K562 (cell line): ENCODE data around the gene SHISA5. TPM values are rescaled to one million over a fixed set of nuclear protein-coding genes. Genes with fewer than 3 reads are reported as not detected.

ENCODE experiments used
- CBX1 ChIP-seq: sonication (generic); IDR thresholded peaks from 2 replicates; pipeline ENCODE4 v1.6.1; 2016; ENCODE audit warnings: antibody characterized with exemption, low read depth, mild to moderate bottlenecking
- EP400 ChIP-seq: fragments of 450-650 bp; IDR thresholded peaks from 2 replicates; pipeline ENCODE4 v1.6.1; 2017; ENCODE audit warnings: antibody characterized with exemption, mild to moderate bottlenecking, moderate library complexity
- FOXP1 ChIP-seq: sonication (generic); formaldehyde crosslinking; IDR thresholded peaks from 2 replicates; pipeline ENCODE4 v1.8.0; 2022; ENCODE audit warnings: mild to moderate bottlenecking, missing genetic modification reagents
- GABPB1 ChIP-seq: sonication (generic); formaldehyde crosslinking; IDR thresholded peaks from 2 replicates; pipeline ENCODE4 v1.8.0; 2022; ENCODE audit warnings: mild to moderate bottlenecking, missing genetic modification reagents
- JUND ChIP-seq, 2 experiments: IDR thresholded peaks; 2 replicates in 1 of 2; 3 replicates in 1 of 2; pipeline ENCODE4 v1.6.1; 2011; ENCODE audit warnings: borderline replicate concordance in 2 of 2, low read depth in 2 of 2, low read length in 2 of 2, improper control_type of control experiment in 1 of 2, missing biosample characterization in 1 of 2, missing genetic modification characterization in 1 of 2, missing genetic modification reagents in 1 of 2
- MAZ ChIP-seq, 2 experiments: fragments of 450-650 bp in 1 of 2; sonication (generic) in 1 of 2; formaldehyde crosslinking; IDR thresholded peaks in 1 of 2; conservative IDR thresholded peaks in 1 of 2; 2 replicates each; pipeline versions ENCODE4 v1.4.0 to v1.5.0; 2020; ENCODE audit warnings: mild to moderate bottlenecking in 1 of 2, missing genetic modification reagents in 1 of 2
- MTA1 ChIP-seq: fragments of 450-650 bp; IDR thresholded peaks from 2 replicates; pipeline ENCODE4 v1.6.1; 2017; ENCODE audit warnings: borderline replicate concordance
- NCOA4 ChIP-seq: fragments of 450-650 bp; IDR thresholded peaks from 2 replicates; pipeline ENCODE4 v1.6.1; 2018; ENCODE audit warnings: mild to moderate bottlenecking; ENCODE audit not compliant: partially characterized antibody
- NR2C2 ChIP-seq, 2 experiments: fragments of 200-800 bp in 1 of 2; sonication (Bioruptor generic) in 1 of 2; sonication (generic) in 1 of 2; formaldehyde crosslinking in 1 of 2; IDR thresholded peaks; 2 replicates each; pipeline versions ENCODE4 v1.6.1 to v1.8.0; 2016 to 2022; ENCODE audit warnings: mild to moderate bottlenecking in 1 of 2, missing compliant biosample characterization in 1 of 2, missing genetic modification characterization in 1 of 2, missing genetic modification reagents in 1 of 2
- POLR2AphosphoS5 ChIP-seq: IDR thresholded peaks from 2 replicates; pipeline ENCODE4 v1.6.1; 2011; ENCODE audit warnings: mild to moderate bottlenecking, low read depth, low read length, moderate library complexity; ENCODE audit not compliant: control insufficient read depth, insufficient read depth
- POLR2G ChIP-seq: fragments of 200-400 bp; formaldehyde crosslinking; IDR thresholded peaks from 2 replicates; pipeline ENCODE4 v1.6.1; 2017; ENCODE audit warnings: low read depth, mild to moderate bottlenecking, antibody characterized with exemption, low read length, moderate library complexity
- RCOR1 ChIP-seq, 2 experiments: IDR thresholded peaks; 2 replicates each; pipeline ENCODE4 v1.6.1; 2012; ENCODE audit warnings: low read depth in 2 of 2, low read length in 2 of 2, borderline replicate concordance in 1 of 2, improper control_type of control experiment in 1 of 2
- SIN3A ChIP-seq, 2 experiments: fragments of 150-350 bp in 1 of 2; IDR thresholded peaks; 2 replicates each; pipeline ENCODE4 v1.6.1; 2011 to 2016; ENCODE audit warnings: borderline replicate concordance in 2 of 2, low read depth in 2 of 2, low read length in 2 of 2, mild to moderate bottlenecking in 2 of 2, moderate library complexity in 2 of 2; ENCODE audit not compliant: control insufficient read depth in 1 of 2
- SOX6 ChIP-seq: fragments of 450-650 bp; IDR thresholded peaks from 2 replicates; pipeline ENCODE4 v1.6.1; 2014; ENCODE audit warnings: mild to moderate bottlenecking
- STAT5B ChIP-seq: fragments of 250-450 bp; sonication (Bioruptor Pico); IDR thresholded peaks from 2 replicates; pipeline ENCODE4 v1.8.0; 2021; ENCODE audit warnings: mild to moderate bottlenecking, inconsistent platforms
- TBP ChIP-seq: optimal IDR thresholded peaks from 2 replicates; pipeline ENCODE3; 2011; ENCODE audit warnings: low read depth, low read length, improper control_type of control experiment
- ZBTB17 ChIP-seq: fragments of 450-650 bp; formaldehyde crosslinking; IDR thresholded peaks from 2 replicates; pipeline ENCODE4 v1.4.0; 2020; ENCODE audit warnings: mild to moderate bottlenecking
- ZNF766 ChIP-seq: fragments of 200-800 bp; sonication (Bioruptor generic); conservative IDR thresholded peaks from 2 replicates; pipeline ENCODE4 v1.6.1; 2016; ENCODE audit warnings: missing genetic modification characterization, missing compliant biosample characterization
- polyA plus RNA-seq, 8 experiments: library from polyadenylated mRNA; depleted of rRNA in 4 of 8; stranded (reverse) in 5 of 8; unstranded in 3 of 8; fragments of >200 nt; fragmentation: Nextera tagmentation in 2 of 8; fragmentation: Illumina TruSeq in 1 of 8; extraction: Ambion mirVana in 2 of 8; extraction: Trizol in 1 of 8; gene quantifications; 2 replicates each; pipeline versions ENCODE4 v1.2.1 to v1.2.3, GENCODE V29; 2011 to 2014; ENCODE audit warnings: inconsistent platforms in 1 of 8, missing spikeins in 1 of 8
- total RNA-seq, 7 experiments: library from RNA; depleted of rRNA in 6 of 7; stranded (reverse); fragments of >200 nt in 6 of 7; fragmentation: Illumina TruSeq in 2 of 7; extraction: Trizol in 2 of 7; gene quantifications; 2 replicates each; pipeline versions ENCODE4 v1.2.1 to v1.2.3, GENCODE V29; 2011 to 2021; ENCODE audit warnings: low replicate concordance in 1 of 7
- TF ChIP-seq, protein P1 (sequence below): conservative IDR thresholded peaks from 2 replicates; pipeline ENCODE4 v1.6.1; 2011; ENCODE audit warnings: low read depth, mild to moderate bottlenecking, low read length; ENCODE audit not compliant: control insufficient read depth
- TF ChIP-seq, protein P2 (sequence below): fragments of 250-450 bp; sonication (Bioruptor Pico); IDR thresholded peaks from 2 replicates; pipeline ENCODE4 v1.4.0; 2020

Gene SHISA5
- total and polyA plus RNA-seq, 9 of the 15 experiments (the other 6 are each of a cell fraction or from before 2014, with no cell fraction given) = 8.4 to 85.8 (median 56.1) TPM

DNA sequence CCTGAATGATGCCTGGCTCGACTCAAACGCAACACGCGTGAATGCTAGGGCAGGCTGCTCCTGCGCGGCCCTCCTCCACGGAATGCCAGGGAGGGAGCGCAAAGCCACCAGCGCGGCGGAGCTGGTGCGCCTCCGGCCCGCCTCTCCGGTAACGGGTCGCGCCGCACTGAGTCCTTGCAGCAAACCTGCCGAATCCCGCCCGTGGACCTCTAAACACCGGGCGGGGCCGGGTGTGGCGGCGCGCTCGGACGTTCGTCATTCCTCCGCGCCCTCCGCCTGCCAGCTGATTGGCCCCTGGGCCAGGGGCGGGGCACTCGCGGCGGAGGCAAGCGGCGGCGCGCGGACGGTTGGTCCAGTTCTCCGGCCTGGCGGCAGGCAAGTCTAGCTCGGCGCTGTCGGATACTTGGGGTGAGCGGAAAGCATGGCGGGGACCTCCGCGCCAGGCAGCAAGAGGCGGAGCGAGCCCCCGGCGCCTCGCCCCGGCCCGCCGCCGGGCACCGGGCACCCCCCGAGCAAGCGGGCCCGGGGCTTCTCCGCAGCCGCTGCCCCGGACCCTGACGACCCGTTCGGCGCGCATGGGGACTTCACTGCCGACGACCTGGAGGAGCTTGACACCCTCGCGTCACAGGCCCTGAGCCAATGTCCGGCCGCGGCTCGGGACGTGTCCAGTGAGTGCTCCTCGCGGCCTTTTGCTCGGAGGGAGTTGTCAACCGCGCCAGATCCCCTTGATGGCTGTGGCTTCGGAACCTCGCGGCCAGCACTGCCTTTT, 57.4 kb downstream of the SHISA5 start, which contains the start of gene ATRIP (continued):
- TF ChIP-seq, protein P1, sequence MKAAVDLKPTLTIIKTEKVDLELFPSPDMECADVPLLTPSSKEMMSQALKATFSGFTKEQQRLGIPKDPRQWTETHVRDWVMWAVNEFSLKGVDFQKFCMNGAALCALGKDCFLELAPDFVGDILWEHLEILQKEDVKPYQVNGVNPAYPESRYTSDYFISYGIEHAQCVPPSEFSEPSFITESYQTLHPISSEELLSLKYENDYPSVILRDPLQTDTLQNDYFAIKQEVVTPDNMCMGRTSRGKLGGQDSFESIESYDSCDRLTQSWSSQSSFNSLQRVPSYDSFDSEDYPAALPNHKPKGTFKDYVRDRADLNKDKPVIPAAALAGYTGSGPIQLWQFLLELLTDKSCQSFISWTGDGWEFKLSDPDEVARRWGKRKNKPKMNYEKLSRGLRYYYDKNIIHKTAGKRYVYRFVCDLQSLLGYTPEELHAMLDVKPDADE = 0 out of 2 replicates have a peak, but pooled peaks have one; percentile 20
- TF ChIP-seq NCOA4 = no peak
- no peak for TF ChIP-seq RCOR1 (IDR thresholded peaks at IDR 0.05; ENCODE audit: borderline replicate concordance in 1 of 2, low read depth in 2 of 2, low read length in 2 of 2)
- TF ChIP-seq EP400 = peak; percentile 75; the same call in 1 of the 2 replicates
- TF ChIP-seq STAT5B (CRISPR knock-in tag) = no peak
- peak; percentile 100 for TF ChIP-seq POLR2G
- TF ChIP-seq NR2C2 (CRISPR knock-in tag; IDR thresholded peaks at IDR 0.05) = no peak
- peak; percentile 74 for TF ChIP-seq NR2C2 (tag; IDR thresholded peaks at IDR 0.05)
- peak; percentile 77 for TF ChIP-seq CBX1
- TF ChIP-seq ZBTB17 = peak; percentile 80
- peak; percentile 68 to 95; a peak in 3 of 4 replicates for TF ChIP-seq SIN3A (IDR thresholded peaks at IDR 0.05; ENCODE audit: borderline replicate concordance in 2 of 2, control insufficient read depth in 1 of 2, low read depth in 2 of 2, low read length in 2 of 2)
- peak; percentile 86 to 97 for TF ChIP-seq MAZ (CRISPR knock-in tag; conservative IDR thresholded peaks at IDR 0.05 in 1 of 2, IDR thresholded peaks at IDR 0.05 in 1 of 2)
- TF ChIP-seq SOX6 = peak; percentile 29; the same call in 1 of the 2 replicates
- peak; percentile 92 for TF ChIP-seq POLR2AphosphoS5
- peak; percentile 98 for TF ChIP-seq MTA1
- 0 out of 2 replicates have a peak, but pooled peaks have one; percentile 31 for TF ChIP-seq ZNF766
- TF ChIP-seq FOXP1 = peak; percentile 50; the same call in 1 of the 2 replicates
- peak; percentile 73; the same call in 1 of the 2 replicates for TF ChIP-seq GABPB1 (CRISPR knock-in tag)
- TF ChIP-seq JUND (IDR thresholded peaks at IDR 0.05; ENCODE audit: borderline replicate concordance, low read depth, low read length) = peak; percentile 16; the same call in 1 of the 2 replicates
- TF ChIP-seq JUND (tag; IDR thresholded peaks at IDR 0.05; ENCODE audit: borderline replicate concordance, low read depth, low read length) = no peak; the same call in 2 of the 3 replicates
- TF ChIP-seq, protein P2, sequence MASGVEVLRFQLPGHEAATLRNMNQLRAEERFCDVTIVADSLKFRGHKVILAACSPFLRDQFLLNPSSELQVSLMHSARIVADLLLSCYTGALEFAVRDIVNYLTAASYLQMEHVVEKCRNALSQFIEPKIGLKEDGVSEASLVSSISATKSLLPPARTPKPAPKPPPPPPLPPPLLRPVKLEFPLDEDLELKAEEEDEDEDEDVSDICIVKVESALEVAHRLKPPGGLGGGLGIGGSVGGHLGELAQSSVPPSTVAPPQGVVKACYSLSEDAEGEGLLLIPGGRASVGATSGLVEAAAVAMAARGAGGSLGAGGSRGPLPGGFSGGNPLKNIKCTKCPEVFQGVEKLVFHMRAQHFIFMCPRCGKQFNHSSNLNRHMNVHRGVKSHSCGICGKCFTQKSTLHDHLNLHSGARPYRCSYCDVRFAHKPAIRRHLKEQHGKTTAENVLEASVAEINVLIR (CRISPR knock-in tag) = peak; percentile 96
- TF ChIP-seq TBP = peak; percentile 93
